ENCODE data around the gene MTA2.
"Not testable (repeated sequence)": the region's sequence is repeated elsewhere in the genome, so short reads cannot be mapped to it uniquely, and the experiment has no call there.

Gene MTA2

GRCh38 chr11:62560566-62561103, 41.0 kb downstream of the MTA2 start:
- no peak overlapping the region for H3K4me3 ChIP-seq (ENCODE audit: low read depth, low read length)
- TF ChIP-seq, protein P1, sequence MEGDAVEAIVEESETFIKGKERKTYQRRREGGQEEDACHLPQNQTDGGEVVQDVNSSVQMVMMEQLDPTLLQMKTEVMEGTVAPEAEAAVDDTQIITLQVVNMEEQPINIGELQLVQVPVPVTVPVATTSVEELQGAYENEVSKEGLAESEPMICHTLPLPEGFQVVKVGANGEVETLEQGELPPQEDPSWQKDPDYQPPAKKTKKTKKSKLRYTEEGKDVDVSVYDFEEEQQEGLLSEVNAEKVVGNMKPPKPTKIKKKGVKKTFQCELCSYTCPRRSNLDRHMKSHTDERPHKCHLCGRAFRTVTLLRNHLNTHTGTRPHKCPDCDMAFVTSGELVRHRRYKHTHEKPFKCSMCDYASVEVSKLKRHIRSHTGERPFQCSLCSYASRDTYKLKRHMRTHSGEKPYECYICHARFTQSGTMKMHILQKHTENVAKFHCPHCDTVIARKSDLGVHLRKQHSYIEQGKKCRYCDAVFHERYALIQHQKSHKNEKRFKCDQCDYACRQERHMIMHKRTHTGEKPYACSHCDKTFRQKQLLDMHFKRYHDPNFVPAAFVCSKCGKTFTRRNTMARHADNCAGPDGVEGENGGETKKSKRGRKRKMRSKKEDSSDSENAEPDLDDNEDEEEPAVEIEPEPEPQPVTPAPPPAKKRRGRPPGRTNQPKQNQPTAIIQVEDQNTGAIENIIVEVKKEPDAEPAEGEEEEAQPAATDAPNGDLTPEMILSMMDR (IDR thresholded peaks at IDR 0.05; ENCODE audit: borderline replicate concordance, insufficient read depth, low read depth, low read length), result peak; percentile 68

GRCh38 chr11:62559626-62560025, 42.0 kb downstream of the MTA2 start:
- H3K4me3 ChIP-seq (ENCODE audit: low read depth, low read length), result not testable (repeated sequence)

DNA sequence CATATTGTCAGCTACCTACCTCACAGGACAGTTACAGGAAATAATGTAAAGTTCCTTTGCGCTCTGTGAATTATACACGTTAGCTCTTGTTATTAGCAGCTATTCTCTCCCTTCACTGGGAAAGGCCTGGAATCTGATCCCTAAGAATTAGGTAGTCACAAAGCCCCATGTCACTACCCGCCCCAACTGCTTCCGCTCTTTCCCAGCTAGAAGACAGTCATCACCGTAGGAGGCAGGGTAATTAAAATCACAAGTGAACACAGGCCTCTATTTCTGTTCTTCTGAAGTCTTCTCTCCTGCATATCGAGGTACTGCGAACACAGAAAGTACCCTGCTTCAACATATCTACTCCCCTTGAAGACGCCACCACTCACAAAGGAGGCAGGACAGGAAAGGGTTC, 42.5 kb downstream of the MTA2 start:
- TF ChIP-seq, protein P1 (IDR thresholded peaks at IDR 0.05; ENCODE audit: borderline replicate concordance, insufficient read depth, low read depth, low read length), result no peak
- H3K4me3 ChIP-seq (ENCODE audit: low read depth, low read length), result no peak overlapping the region

DNA sequence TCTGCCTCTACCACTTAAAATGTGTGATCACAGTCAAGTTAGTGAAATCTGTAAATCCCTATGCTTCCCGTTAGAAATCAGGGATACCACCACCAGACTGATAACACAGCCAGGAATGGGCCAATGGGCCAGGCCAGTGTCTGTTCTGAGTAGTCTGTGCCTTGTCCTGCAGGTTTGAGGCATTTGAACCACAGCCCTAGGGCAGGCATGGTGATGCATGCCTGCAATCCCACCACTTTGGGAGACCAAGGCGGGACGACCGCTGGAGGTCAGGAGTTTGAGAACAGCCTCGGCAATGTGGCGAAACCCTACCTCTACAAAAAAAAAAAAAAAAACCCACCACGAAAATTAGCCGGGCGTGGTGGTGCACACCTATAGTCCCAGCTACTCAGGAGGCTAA, 43.0 kb downstream of the MTA2 start:
- TF ChIP-seq, protein P1 (IDR thresholded peaks at IDR 0.05; ENCODE audit: borderline replicate concordance, insufficient read depth, low read depth, low read length), result no peak
- no peak overlapping the region for H3K4me3 ChIP-seq (ENCODE audit: low read depth, low read length)

DNA sequence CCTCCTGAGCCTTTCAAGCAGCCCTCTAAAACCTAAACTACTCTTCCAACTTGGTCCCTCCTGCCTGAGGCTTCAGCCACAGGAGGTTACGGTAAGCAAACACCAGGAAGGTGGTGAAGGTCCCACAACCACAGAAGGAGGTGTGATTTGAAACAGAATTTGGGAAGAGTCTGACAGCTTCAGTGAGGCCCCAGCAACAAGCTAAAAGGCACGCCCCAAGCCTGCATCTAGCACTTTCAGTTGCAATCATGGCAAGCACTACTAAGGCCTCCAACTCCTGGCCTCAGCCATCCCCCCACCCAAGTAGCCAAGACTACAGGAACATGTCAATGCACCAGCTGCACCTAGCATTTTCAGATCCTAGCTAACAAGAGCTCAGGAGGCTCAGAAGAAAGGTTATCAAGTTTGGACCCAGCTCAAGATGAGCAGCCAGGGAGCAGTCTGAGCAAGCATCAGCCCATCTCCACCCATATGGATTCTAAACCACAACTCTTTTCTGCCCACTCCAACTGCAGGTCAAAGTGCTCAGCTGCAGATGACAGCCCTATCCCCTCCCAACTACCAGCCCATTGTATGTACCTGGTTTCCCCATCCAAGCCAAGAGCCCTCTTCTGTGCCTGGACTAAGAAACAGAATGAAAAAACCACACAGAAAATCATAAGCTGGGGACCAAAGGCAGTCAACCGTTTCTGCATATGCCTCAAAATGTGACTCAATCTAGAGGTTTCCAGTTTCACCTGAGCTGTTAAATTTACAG, 44.6 kb downstream of the MTA2 start:
- H3K4me3 ChIP-seq (ENCODE audit: low read depth, low read length), result peak overlapping the region; percentile 24
- TF ChIP-seq, protein P1 (IDR thresholded peaks at IDR 0.05; ENCODE audit: borderline replicate concordance, insufficient read depth, low read depth, low read length), result no peak

DNA sequence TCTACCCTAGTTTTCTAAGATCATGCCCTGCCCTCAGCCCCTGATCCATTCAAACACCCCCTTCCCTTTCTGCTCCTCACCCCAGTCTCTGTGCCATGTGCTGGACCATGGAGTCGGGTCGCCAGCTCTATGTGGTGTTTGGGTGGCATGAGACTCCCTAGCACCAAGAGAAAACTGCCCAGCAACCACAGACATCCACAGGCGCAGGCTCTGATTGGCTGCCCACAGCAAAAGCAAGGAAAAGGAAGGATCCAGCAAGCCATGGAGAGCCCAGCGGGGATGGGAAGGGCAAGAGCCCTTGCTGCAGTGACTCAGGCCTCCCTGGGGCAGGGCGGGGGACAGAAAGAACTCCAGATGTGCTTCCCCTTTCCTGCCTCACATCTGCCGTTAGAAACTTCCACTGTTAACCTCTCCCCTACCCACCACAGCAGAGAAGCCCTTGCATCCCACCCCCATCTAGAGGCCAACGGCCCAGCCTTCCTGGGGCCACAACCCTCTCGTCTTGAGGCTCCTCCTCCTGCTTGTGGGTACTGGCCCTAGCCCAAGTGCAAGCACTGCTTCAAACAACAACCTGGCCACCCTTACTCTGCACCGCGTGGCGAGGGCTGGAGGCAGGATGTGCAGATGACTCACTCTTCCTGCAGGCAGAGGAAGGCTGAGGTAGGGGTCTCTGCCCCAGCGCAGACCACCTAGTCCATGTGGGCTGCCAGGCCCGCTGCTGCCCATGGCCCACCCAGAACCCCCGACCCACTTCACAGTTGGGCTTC, 45.4 kb downstream of the MTA2 start:
- H3K4me3 ChIP-seq (ENCODE audit: low read depth, low read length), result peak overlapping the region; percentile 1
- TF ChIP-seq, protein P1 (IDR thresholded peaks at IDR 0.05; ENCODE audit: borderline replicate concordance, insufficient read depth, low read depth, low read length), result no peak

GRCh38 chr11:62555464-62556107, 46.1 kb downstream of the MTA2 start:
- TF ChIP-seq, protein P1 (IDR thresholded peaks at IDR 0.05; ENCODE audit: borderline replicate concordance, insufficient read depth, low read depth, low read length), result no peak
- H3K4me3 ChIP-seq (ENCODE audit: low read depth, low read length), result peak overlapping the region; percentile 1

Measured in GM12875 (cell line).